BLaER1 (cell line): Measurements from ENCODE around the gene FAAH.

ENCODE experiments used
- H3K27ac ChIP-seq: shearing (Covaris generic); formaldehyde crosslinking; 2 replicates; pipeline ENCODE4 v1.8.1; 2022
- H3K27me3 ChIP-seq: shearing (Covaris generic); formaldehyde crosslinking; 2 replicates; pipeline ENCODE4 v1.8.1; 2022
- H3K36me3 ChIP-seq: shearing (Covaris generic); formaldehyde crosslinking; 2 replicates; pipeline ENCODE4 v1.8.1; 2022
- H3K4me1 ChIP-seq: shearing (Covaris generic); formaldehyde crosslinking; 2 replicates; pipeline ENCODE4 v1.8.1; 2022
- H3K4me2 ChIP-seq: shearing (Covaris generic); formaldehyde crosslinking; 2 replicates; pipeline ENCODE4 v1.8.1; 2022
- H3K4me3 ChIP-seq: shearing (Covaris generic); formaldehyde crosslinking; 2 replicates; pipeline ENCODE4 v1.8.1; 2022
- H3K9ac ChIP-seq: shearing (Covaris generic); formaldehyde crosslinking; 2 replicates; pipeline ENCODE4 v1.8.1; 2022
- H3K9me3 ChIP-seq: shearing (Covaris generic); formaldehyde crosslinking; 2 replicates; pipeline ENCODE4 v1.8.1; 2022
- H4K20me1 ChIP-seq: shearing (Covaris generic); formaldehyde crosslinking; 2 replicates; pipeline ENCODE4 v1.8.1; 2022
- Cebpa-rat ChIP-seq: shearing (Covaris generic); IDR thresholded peaks from 2 replicates; pipeline ENCODE4 v1.8.1; 2022

Gene FAAH

DNA sequence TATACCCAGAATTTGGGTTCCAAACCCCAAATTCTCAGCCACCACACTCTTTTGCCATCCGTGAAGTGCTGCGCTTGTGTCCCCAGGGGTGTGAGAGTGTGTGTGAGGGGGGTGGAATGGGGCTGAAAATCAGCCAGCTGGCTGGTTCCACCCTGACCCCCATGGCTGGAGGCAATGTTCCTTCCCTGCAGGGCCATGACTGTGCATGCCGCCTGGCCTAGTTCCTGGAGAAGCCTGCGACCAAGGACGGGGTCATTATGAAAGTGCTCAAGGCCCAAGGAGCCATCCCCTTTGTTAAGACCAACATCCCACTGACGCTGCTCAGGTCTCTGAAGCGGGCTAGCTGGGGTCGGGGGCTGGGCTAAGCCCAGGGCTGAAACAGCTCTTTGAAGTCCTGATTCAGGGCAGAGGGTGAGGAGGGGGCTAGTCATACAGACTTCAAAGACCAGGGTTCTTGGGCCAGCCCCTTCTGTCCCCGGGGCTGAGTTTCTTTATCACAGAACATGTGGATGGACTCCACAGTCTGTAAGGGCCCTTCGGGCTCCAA is 38.7 kb downstream of the FAAH start:
- H3K36me3 ChIP-seq, result no peaks in the 10 kb centered on the region
- no peaks in the 10 kb centered on the region for H3K27me3 ChIP-seq
- H3K27ac ChIP-seq, result no peak overlapping the region
- TF ChIP-seq Cebpa-rat, result no peak
- no peak overlapping the region for H3K4me3 ChIP-seq
- H3K9me3 ChIP-seq, result no peaks in the 10 kb centered on the region
- H3K4me2 ChIP-seq, result no peak overlapping the region
- no peak overlapping the region for H3K9ac ChIP-seq
- H3K4me1 ChIP-seq, result peaks cover 6% of the 10 kb centered on the region
- no peaks in the 10 kb centered on the region for H4K20me1 ChIP-seq

DNA sequence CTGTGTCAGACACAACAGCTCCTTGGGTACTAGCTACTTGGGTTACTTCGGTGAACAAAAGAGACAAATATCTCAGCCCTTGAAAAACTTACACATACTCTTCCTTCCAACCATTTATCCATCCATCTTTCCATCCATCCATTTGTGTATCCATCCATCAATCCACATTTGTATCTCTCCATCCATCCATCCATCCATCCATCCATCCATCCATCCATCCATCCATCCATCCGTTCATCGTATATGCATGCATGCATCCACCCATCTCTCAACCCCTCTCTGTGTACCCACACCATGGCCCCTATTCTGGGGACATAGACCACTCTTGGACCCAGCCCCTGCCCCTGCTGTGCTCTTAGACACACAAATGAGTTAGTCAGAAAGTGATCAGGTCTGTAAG is 40.2 kb downstream of the FAAH start:
- no peak overlapping the region for H3K9ac ChIP-seq
- peaks cover 18% of the 10 kb centered on the region for H3K4me1 ChIP-seq
- no peak overlapping the region for H3K27ac ChIP-seq
- H4K20me1 ChIP-seq, result no peaks in the 10 kb centered on the region
- H3K27me3 ChIP-seq, result no peaks in the 10 kb centered on the region
- H3K4me3 ChIP-seq, result no peak overlapping the region
- TF ChIP-seq Cebpa-rat, result no peak
- H3K36me3 ChIP-seq, result no peaks in the 10 kb centered on the region
- no peaks in the 10 kb centered on the region for H3K9me3 ChIP-seq
- H3K4me2 ChIP-seq, result no peak overlapping the region

DNA sequence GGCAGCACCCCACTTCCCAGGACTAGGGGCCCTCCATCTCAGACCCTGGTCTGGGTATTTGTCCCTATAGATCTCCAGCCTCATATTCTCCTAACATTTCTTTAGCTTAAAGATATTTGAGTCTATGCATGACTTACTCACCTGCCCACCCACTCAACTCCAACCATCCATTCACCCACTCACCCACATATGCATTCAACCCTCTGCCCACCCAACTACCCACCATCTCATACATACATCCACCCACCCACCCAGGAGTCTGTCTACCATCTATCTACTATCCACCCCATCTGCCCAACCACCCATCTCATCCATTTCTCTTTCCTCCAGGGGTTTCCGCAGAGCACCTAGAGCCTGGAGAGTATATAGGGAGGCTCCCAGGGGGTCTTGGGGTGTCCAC is 42.7 kb downstream of the FAAH start:
- H3K36me3 ChIP-seq, result no peaks in the 10 kb centered on the region
- no peak overlapping the region for H3K27ac ChIP-seq
- no peak overlapping the region for H3K4me2 ChIP-seq
- TF ChIP-seq Cebpa-rat, result no peak
- no peaks in the 10 kb centered on the region for H4K20me1 ChIP-seq
- no peak overlapping the region for H3K9ac ChIP-seq
- H3K4me1 ChIP-seq, result peaks cover 18% of the 10 kb centered on the region
- H3K27me3 ChIP-seq, result no peaks in the 10 kb centered on the region
- H3K9me3 ChIP-seq, result no peaks in the 10 kb centered on the region
- no peak overlapping the region for H3K4me3 ChIP-seq

DNA sequence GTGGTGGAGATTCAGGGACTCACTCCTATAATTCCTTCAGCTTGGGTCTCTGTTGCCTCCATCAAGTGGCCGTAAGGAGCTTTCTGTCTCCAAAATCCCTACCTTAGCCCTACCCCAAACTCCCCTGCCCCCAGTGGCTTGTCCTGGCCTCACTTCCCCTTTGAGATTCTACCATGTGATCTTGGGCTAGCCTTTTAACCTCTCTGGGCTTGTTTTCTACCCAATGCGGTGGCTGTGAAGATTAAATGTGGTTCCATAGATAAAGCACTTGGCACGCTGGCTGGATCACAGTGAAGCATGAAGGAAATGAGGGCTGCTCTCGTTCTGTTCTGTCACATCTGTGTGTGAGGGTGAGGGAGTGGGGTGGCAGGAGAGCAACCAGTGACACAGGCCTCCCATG is 43.6 kb downstream of the FAAH start:
- Histone ChIP-seq H3K9ac (no peak overlapping the region), H3K9me3 (no peaks in the 10 kb centered on the region), H3K4me3 (no peak overlapping the region), H3K36me3 (no peaks in the 10 kb centered on the region), H3K4me1 (peaks cover 19% of the 10 kb centered on the region), H3K27ac (no peak overlapping the region), H3K4me2 (peak overlapping the region; percentile 68), H3K27me3 (no peaks in the 10 kb centered on the region), H4K20me1 (no peaks in the 10 kb centered on the region)
- TF ChIP-seq Cebpa-rat, result no peak

DNA sequence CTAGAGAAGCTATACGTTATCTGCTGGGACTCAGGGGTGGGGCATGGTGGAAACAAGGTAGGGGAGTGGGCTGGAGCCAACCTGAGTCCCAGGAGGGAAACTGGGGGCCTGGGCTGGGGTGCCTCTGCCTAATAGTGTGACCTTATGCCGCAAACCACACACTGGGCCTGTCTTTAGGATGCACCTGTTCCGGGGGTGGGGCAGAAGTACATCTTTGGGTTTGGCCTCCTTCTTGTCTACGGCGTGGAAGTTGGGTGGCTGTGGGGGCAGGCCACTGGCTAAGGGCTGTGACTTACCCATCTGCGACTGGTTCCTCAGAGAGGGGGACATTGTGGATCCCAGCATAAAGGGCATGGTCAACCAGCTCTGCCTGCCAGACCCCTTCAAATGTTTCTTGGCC is 44.2 kb downstream of the FAAH start:
- H3K9ac ChIP-seq, result no peak overlapping the region
- H3K4me1 ChIP-seq, result peaks cover 23% of the 10 kb centered on the region
- H4K20me1 ChIP-seq, result no peaks in the 10 kb centered on the region
- no peak overlapping the region for H3K4me3 ChIP-seq
- H3K9me3 ChIP-seq, result no peaks in the 10 kb centered on the region
- no peak for TF ChIP-seq Cebpa-rat
- peak overlapping the region; percentile 68 for H3K4me2 ChIP-seq
- H3K27me3 ChIP-seq, result no peaks in the 10 kb centered on the region
- no peaks in the 10 kb centered on the region for H3K36me3 ChIP-seq
- H3K27ac ChIP-seq, result no peak overlapping the region

DNA sequence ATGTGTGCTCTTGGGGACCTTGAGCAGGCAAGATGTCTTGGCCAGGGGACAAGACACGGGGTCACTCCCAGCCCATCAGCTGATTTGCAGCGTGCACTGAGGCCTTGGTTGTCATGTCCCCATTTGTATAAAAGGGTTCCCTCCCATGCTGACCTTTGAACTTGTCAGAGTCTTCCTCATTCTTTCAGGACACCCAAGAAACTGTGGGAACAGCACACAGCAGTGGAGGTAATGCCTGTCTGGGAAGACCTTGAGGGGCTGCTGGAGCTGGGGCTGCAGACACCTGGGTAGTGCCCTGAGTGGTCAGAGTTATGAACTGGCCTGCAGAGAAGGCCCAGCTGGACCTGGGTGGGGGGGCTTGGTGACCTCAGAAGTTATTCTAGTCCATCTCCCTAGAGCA is 46.4 kb downstream of the FAAH start:
- no peak overlapping the region for H3K27ac ChIP-seq
- TF ChIP-seq Cebpa-rat, result no peak
- H4K20me1 ChIP-seq, result no peaks in the 10 kb centered on the region
- H3K9ac ChIP-seq, result no peak overlapping the region
- no peaks in the 10 kb centered on the region for H3K9me3 ChIP-seq
- peaks cover 23% of the 10 kb centered on the region for H3K4me1 ChIP-seq
- H3K4me3 ChIP-seq, result no peak overlapping the region
- no peaks in the 10 kb centered on the region for H3K27me3 ChIP-seq
- H3K4me2 ChIP-seq, result no peak overlapping the region
- H3K36me3 ChIP-seq, result no peaks in the 10 kb centered on the region

DNA sequence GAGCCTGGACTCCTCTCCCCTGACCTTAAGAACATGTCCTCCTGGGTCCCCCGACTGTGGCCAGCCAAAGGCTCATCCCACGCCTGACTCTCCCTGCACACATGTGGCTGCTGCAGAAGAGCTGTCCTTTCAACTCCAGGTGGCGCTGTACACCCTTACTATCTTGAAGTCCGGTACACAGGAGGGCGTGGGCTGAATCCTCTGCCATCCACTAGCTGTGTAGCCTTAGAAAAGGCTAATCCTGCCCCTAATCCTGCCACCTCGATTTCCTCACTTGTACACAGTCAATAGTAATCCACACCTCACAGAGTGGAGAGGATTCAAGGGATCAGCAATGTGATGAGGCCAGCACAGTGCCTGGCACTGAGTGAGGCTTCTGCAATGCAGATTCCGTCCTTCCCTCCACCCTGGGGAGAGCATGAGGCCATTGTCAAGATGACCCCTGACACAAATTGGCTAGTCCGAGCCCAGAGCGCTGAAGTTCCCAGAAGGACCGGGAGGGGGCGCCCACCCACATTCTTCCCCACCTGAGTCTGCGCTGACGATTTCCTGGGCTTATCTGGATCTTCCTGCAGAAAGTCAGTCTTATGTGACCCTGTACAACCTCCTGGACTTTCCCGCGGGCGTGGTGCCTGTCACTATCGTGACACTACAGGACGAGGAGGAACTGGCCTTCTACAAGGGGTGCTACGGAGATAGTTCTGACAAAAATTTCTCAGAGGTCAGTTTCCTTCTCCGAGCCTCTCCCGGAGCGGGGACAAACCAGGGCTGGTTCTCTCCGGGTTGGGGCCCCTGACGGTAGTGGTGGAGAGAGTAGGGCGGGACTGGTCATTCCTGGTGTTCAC is 48.4 kb downstream of the FAAH start:
- Histone ChIP-seq H3K4me2 (peak overlapping the region; percentile 81), H3K4me3 (peak overlapping the region; percentile 64), H3K4me1 (peaks cover 27% of the 10 kb centered on the region), H3K27ac (no peak overlapping the region), H3K9ac (0 out of 2 replicates have a peak overlapping the region, but pooled peaks have one; percentile 11), H3K27me3 (peaks cover 10% of the 10 kb centered on the region), H3K36me3 (no peaks in the 10 kb centered on the region), H4K20me1 (peaks cover 6% of the 10 kb centered on the region), H3K9me3 (no peaks in the 10 kb centered on the region)
- TF ChIP-seq Cebpa-rat, result no peak

DNA sequence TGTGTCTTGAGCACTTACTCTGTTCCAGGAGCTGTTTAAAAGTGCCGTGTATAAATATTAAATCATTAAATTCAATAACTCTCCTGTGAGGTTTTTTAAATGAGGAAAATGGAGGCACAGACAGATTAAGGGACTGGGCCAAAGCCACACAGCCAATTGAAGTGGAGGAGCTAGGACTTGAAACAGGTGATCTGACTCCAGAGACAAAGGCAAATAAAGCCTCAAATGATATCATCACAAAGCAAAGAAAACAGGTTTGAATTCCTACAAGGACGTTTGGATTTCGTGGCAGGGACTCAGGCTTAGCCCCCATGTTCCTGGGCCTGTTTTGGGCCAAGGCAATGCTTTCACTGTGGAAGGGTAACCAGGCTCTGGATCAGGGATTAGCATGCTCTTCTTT is 50.3 kb downstream of the FAAH start:
- no peaks in the 10 kb centered on the region for H3K36me3 ChIP-seq
- no peak overlapping the region for H3K9ac ChIP-seq
- no peaks in the 10 kb centered on the region for H3K9me3 ChIP-seq
- peaks cover 25% of the 10 kb centered on the region for H4K20me1 ChIP-seq
- no peak overlapping the region for H3K27ac ChIP-seq
- H3K4me3 ChIP-seq, result no peak overlapping the region
- no peak for TF ChIP-seq Cebpa-rat
- H3K27me3 ChIP-seq, result peaks cover 29% of the 10 kb centered on the region
- H3K4me1 ChIP-seq, result peaks cover 12% of the 10 kb centered on the region
- H3K4me2 ChIP-seq, result no peak overlapping the region

DNA sequence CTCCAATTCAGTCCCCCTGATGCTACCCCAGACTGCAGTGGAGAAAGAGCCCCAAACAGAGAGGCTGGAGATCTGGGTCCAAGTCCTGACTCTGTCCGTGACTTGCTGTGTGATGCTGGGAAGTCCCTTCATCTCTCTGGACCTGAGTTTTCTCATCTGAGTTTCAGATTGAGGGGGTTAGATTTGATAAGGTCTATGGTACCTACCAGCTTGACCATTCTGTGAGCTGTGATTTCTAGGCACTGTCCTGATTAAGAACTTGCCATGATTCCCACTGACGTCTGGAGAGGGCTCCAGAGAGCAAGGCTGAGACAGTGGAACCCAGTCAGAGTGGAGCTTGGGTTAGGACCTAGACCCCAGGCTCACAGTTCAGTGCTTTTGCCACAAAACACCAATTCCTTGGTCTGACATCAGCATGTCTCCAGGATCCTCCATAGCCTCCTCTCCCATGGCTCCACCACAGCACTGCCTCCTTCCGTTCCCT is 51.7 kb downstream of the FAAH start:
- Histone ChIP-seq H3K4me3 (no peak overlapping the region), H3K4me2 (0 out of 2 replicates have a peak overlapping the region, but pooled peaks have one; percentile 7), H3K4me1 (peaks cover 12% of the 10 kb centered on the region), H4K20me1 (peaks cover 25% of the 10 kb centered on the region), H3K27ac (no peak overlapping the region), H3K27me3 (peaks cover 42% of the 10 kb centered on the region), H3K9ac (no peak overlapping the region), H3K36me3 (no peaks in the 10 kb centered on the region), H3K9me3 (no peaks in the 10 kb centered on the region)
- TF ChIP-seq Cebpa-rat, result no peak
